ENCODE data around the gene LDAF1. TPM values are rescaled to one million over a fixed set of nuclear protein-coding genes. Genes with fewer than 3 reads are reported as not detected.

Gene LDAF1
- total RNA-seq, 4 donors from 2014 or later, result 10.5 to 88.6 (median 51.4) TPM

DNA sequence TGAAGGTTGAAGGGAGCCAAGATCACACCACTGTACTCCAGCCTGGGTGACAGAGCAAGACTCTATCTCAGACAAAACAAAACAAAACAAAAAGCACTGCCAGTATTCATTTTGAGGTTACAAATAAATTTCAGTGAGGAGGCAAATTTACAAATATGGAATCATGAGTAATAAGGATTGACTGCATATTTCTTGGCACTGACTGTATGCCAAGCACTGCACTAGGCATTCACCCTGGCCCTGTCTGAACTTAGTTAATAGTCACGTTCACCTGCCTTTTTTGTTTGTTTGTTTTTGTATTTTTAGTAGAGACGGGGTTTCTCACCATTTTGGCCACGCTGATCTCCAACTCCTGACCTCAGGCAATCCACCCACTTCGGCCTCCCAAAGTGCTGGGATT lies 5.1 kb downstream of the LDAF1 start:
- H3K36me3 ChIP-seq, result no peaks in the 10 kb centered on the region
- no peaks in the 10 kb centered on the region for H3K9me3 ChIP-seq
- no peak for TF ChIP-seq CTCF (IDR thresholded peaks at IDR 0.05)
- DNase-seq, result no peak
- intact Hi-C loops (cut with DNase I; ENCODE audit: low total_unique reads), result no loop called here
- H3K4me3 ChIP-seq, result no peak overlapping the region
- H3K4me1 ChIP-seq, result peaks cover 8 to 22% of the 10 kb centered on the region in 2 donors
- H3K27ac ChIP-seq, result peak overlapping the region; percentile 17 to 55
- no peaks in the 10 kb centered on the region for H3K27me3 ChIP-seq

GRCh38 chr16:21164521-21165168 lies 6.2 kb downstream of the LDAF1 start:
- no peak for TF ChIP-seq POLR2A (IDR thresholded peaks at IDR 0.05)
- TF ChIP-seq CTCF (IDR thresholded peaks at IDR 0.05), result no peak
- Histone ChIP-seq H3K36me3 (no peaks in the 10 kb centered on the region), H3K27me3 (no peaks in the 10 kb centered on the region), H3K27ac (peak overlapping the region in 1 of 2 donors; percentile 8), H3K4me1 (peaks cover 8 to 22% of the 10 kb centered on the region in 2 donors), H3K4me3 (no peak overlapping the region), H3K9me3 (no peaks in the 10 kb centered on the region)
- intact Hi-C loops (cut with DNase I; ENCODE audit: low total_unique reads), result no loop called here
- DNase-seq, result no peak

GRCh38 chr16:21166561-21166961 lies 8.1 kb downstream of the LDAF1 start:
- intact Hi-C loops (cut with DNase I; ENCODE audit: low total_unique reads), result no loop called here
- no peaks in the 10 kb centered on the region for H3K36me3 ChIP-seq
- H3K9me3 ChIP-seq, result no peaks in the 10 kb centered on the region
- TF ChIP-seq POLR2A (IDR thresholded peaks at IDR 0.05) (no peak), CTCF (IDR thresholded peaks at IDR 0.05) (no peak)
- H3K27me3 ChIP-seq, result no peaks in the 10 kb centered on the region
- H3K4me3 ChIP-seq, result no peak overlapping the region
- no peak for DNase-seq
- no peak overlapping the region for H3K27ac ChIP-seq
- H3K4me1 ChIP-seq, result peaks cover 0 to 10% of the 10 kb centered on the region in 2 donors

GRCh38 chr16:21167360-21167759 lies 8.9 kb downstream of the LDAF1 start:
- Histone ChIP-seq H3K9me3 (no peaks in the 10 kb centered on the region), H3K4me1 (peaks cover 0 to 8% of the 10 kb centered on the region in 2 donors), H3K4me3 (no peak overlapping the region), H3K36me3 (no peaks in the 10 kb centered on the region), H3K27me3 (no peaks in the 10 kb centered on the region), H3K27ac (no peak overlapping the region)
- DNase-seq, result no peak
- TF ChIP-seq POLR2A (IDR thresholded peaks at IDR 0.05) (no peak), CTCF (IDR thresholded peaks at IDR 0.05) (no peak)
- intact Hi-C loops (cut with DNase I; ENCODE audit: low total_unique reads), result no loop called here

DNA sequence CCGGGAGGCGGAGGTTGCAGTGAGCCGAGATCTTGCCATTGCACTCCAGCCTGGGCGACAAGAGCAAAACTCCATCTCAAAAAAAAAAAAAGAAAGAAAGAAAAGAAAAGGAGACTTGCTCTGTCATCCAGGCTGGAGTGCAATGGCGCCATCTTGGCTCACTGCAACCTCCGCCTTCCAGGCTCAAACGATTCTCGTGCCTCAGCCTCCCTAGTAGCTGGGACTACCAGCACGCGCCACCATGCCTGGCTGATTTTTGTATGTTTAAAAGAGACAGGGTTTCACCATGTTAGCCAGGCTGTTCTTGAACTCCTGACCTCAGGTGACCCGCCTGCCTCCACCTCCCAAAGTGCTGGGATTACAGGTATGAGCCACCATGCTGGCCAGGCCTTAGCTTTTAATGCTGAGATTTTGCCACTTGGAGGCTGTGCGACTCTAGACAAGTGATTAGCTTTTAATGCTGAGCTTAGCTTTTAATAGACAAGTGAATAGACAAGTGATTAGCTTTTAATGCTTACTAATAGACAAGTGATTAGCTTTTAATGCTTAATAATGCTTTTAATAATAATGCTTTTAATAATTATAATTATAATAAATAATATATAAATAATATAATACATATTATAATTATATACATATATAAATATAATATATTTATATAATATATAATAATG lies 9.6 kb downstream of the LDAF1 start:
- no peaks in the 10 kb centered on the region for H3K36me3 ChIP-seq
- H3K27ac ChIP-seq, result no peak overlapping the region
- H3K9me3 ChIP-seq, result no peaks in the 10 kb centered on the region
- peaks cover 0 to 4% of the 10 kb centered on the region in 2 donors for H3K4me1 ChIP-seq
- TF ChIP-seq POLR2A (IDR thresholded peaks at IDR 0.05), result no peak
- no peak for TF ChIP-seq CTCF (IDR thresholded peaks at IDR 0.05)
- no peak for DNase-seq
- H3K4me3 ChIP-seq, result no peak overlapping the region
- no peaks in the 10 kb centered on the region for H3K27me3 ChIP-seq
- intact Hi-C loops (cut with DNase I; ENCODE audit: low total_unique reads), result no loop called here
